HG03439 (cell line): ENCODE results near the gene NTN5.
"Not testable (repeated sequence)": the region's sequence is repeated elsewhere in the genome, so short reads cannot be mapped to it uniquely, and the experiment has no call there.

Source experiments
- ATAC-seq: cut with Tn5 transposase; IDR thresholded peaks from one replicate; pipeline ENCODE4 v1.9.1; 2021; ENCODE audit warnings: mild to moderate bottlenecking, moderate library complexity; ENCODE audit not compliant: unreplicated experiment

NTN5 gene

DNA sequence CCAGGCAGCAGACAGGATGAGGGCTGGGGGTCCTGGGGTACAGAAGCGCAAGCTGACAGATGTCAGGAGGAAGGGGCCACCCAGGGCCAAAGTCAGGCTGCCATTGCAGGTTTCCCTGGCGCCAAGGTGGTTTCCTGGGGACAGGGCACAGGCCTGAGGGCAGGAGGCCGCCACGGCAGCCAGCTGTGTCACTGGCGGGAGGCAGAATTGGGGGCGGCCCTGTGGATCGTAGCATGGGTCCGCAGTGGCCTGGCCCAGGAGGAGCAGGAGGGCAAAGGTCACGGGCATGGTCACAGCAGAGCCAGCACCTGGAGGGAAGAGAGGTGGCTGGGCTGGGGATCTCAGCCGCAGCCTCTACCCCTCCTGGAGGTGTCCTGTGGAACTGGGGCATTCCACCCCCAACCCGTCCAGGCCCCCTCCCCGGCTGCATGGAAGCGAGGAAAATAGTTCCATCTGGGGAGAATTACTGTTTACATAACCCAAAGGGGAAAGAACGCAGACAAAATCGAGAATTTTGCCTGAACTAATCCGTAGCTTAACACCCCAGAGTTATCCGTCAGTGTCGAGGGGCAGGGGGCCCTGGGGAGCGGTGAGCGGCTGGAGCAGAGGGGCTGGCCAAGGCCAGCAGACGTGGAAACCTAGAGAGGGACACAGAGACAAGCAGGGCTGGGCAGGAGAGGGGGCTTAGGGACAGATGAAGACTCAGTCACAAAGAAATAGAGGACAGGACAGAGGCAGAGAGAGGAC lies 1.9 kb downstream of the NTN5 start:
- no peak for ATAC-seq

DNA sequence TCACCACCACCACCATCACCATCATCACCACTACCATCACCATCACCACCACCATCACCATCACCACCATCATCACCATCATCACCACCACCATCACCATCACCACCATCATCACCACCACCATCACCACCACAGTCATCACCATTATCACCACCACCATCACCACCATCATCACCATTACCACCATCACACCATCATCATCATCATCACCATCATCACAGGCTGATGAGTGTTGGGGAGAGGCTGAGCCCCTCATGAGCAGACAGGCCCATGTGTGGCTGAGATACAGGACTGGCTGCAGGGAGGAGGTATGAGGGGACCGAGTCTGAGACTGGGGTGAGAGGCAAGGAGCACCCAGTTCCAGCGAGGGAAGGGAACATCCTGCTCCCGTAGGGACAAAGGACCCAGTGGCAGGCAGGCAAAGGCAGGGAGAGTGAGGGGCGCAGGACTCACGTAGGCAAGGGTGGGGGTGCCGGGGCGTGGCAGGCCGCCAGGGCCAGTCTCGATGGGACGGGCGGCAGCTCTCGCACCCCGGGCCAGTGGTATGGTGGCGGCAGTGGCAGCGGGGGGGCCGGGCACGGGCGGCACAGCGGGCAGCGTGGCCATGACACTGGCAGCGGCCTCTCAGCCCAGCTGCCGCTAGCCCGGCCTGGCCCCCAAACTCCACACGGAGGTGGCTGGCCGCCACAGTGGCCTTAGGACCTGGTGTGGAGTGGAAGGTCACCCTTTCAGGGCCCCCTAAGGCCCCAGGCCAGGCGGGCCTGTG lies 2.7 kb downstream of the NTN5 start:
- ATAC-seq: no peak

DNA sequence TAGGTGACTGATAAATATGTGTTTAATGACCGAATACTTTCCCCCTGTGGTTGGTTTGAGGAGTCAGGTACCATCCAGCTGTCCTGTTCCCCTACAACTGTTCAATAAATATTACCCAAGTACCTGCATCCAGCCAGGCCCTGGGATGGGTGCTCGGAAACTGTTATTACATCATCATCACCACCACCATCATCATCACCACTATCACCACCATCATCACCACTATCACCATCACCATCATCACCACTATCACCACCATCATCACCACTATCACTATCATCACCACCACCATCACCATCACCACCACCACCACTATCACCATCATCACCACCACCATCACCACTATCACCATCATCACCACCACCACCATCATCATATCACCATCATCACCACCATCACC lies 4.1 kb downstream of the NTN5 start:
- ATAC-seq: no peak

DNA sequence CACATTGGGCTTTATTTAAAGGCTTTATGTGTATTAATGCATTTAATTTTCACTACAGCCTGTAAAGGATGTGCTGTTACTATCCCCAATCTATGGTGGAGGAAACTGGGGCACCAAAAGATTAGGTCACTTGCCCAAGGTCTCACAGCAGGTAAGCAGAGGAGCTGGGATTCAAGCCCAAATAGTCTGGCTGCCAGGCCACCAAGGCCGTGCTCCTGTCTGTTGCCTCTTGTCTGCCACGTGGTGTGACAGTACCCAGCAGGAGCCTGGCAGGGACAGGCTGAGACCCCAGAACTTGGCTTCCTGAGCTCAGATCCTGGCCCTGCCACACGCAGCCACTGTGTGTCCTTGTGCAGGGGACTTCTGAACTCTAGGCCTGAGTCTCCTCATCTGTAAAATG lies 4.5 kb downstream of the NTN5 start:
- no peak for ATAC-seq

DNA sequence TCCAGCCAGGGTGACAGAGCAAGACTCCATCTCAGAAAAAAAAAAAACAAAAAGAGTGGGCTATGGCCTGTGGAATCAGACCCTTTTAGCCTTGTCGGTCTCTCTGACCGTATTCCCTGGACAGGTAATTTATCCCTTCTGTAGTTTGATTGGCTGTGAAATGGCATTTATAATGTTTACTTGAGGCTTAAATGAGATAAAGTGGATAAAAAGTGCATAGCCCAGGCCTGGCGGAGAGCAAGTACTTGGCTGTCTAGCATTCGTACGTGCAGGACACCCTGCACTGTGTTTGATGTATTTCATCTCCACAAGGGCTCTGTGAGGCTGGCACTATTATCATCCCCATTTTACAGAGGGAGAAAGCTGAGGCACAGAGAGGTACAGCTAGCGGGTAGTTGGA lies 7.0 kb downstream of the NTN5 start:
- ATAC-seq: no peak

DNA sequence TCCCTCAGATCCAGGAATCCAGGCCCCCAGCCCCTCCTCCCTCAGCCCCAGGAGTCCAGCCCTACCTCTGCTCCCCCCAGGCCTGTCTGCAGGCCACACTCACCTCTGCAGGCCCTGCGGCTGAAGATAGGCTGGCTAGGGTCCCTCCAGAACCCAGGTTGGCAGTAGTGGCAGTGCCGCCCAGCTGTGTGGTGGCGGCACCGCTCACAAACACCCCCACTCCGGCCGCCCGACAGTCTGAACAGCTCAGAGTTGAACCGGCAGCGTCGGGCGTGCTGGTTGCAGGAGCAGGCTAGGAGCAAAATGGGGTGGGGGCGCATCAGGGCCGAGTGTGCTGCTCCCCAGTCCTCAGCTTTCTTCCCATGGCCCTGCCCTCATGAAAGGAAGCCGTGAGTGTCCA lies 8.3 kb downstream of the NTN5 start:
- no peak for ATAC-seq

DNA sequence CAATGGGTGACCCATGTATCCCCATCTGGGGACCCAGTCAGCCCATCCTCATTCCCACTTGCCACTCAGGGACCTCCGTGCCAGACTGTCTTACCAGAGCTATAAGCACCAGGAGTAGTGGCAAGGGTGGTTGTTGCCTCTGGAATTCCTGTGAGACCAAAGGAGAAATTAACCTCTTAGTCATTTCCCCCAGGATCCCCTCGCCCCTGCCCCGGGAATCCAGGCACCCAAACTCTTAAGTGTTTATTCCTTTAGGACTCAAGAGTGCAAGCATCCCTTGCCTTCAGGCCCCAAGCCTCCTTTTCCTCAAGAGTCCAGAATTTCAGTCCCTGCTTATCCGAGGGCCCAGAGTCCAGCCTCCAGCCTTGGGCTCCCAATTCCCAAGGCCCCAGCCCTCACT lies 9.2 kb downstream of the NTN5 start:
- no peak for ATAC-seq

DNA sequence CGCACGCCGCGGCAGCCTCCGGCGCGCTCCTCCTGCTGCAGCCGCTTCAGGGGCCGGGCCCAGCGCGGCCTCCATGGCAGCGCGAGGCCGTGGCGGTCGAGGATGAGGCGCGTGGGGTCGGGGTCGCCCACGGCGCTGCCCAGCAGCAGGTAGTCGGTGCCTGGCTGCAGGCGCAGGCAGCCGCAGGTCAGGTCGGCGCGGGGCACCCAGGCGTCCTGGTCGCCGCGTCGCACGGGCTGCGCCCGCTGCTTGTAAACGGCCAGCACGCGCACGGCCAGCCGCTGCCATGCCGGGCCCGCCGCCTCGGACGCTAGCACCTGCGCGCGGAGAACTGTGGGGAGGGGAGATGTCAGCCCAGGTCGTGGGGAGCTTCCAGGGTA lies 11.1 kb downstream of the NTN5 start:
- no peak for ATAC-seq

DNA sequence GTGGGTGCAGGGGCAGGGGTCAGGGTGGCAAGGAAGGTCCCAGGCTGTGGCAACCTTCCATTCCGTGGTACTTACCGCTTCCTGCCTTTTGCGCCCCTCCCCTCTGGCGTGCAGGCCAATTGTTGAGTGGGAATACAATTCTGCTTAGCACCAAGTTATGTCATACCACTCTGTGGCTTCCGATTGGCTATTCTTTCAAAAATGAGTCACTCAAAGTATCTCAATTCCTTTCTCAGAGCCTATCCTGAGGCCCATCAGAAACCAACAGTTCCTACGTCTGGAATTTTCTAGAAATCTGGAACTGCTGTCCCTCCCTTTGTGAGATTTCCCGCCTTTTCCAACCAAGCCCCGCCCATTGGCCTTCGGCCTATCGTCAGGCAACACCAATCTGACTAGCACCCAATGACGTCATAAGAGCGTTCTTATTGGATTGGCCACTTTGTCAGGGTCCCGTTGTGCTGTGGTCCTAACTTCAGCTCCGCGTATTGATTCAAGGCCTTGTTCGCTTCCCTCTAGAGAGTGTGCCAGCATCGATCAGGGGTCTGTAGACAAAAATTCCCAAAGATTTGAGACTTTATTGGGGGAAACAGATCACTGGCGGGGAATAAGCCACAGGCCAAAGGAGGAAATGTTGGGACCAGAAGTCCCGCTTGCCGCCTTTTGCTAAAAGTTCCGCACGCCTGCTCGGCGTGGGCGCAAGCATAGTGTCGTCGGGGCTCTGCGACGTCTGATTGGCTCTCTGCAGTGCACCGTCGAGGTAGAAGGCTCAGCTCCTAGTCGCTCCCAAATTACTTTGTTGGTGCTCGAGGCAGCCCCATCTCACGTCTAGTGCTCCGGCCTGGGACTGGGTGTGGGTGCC lies 11.7 kb downstream of the NTN5 start:
- peak; percentile 82 for ATAC-seq

DNA sequence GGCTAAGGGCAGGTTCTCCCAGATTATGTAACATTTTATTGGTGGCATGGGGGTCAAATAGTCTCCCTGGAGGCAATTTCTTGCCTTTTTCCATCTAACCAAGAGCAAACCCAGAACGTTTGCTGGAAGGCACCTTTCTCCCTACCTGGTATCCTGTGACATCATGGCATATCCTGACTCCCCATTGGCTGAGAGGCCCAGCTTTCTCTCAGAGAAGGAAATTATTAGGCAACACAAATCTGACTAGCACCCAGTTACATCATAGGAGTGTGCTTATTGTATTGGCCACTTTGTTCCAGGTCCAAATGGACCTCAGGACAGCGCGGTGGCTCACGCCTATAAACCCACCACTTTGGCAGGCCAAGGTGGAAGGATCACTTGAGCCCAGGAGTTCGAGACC lies 13.0 kb downstream of the NTN5 start:
- ATAC-seq: no peak

DNA sequence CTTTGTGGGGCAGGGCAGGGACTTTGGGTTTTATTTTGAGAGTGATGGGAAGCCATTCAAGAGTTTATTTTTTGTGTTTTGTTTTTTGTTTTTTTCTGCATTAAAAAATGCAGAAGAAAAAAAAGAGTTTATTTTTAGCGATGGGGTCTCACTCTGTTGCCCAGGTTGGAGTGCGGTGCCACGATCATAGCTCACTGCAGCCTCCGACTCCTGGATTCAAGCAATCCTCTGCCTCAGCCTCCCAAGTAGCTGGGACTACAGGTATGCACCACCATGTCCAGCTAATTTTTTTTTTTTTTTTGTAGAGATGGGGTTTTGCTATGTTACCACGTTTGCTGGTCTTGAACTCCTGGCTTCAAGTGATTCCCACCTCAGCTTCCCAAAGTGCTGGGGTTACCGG lies 14.3 kb downstream of the NTN5 start:
- ATAC-seq: no peak

DNA sequence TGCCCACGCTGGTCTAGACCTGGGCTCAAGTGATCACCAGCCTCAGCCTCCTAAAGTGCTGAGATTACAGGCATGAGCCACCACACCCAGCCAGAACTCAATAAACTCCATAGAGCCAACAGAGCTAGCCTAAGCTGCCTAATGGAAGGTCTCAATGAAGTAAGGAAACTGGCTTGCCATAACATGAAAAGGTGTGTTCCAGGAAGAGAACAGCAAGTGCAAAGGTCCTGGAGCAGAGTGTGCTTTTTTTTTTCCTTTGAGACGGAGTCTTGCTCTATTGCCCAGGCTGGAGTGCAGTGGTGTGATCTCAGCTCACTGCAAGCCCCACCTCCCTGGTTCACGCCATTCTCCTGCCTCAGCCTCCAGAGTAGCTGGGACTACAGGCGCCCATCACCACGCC lies 15.0 kb downstream of the NTN5 start:
- not testable (repeated sequence) for ATAC-seq

DNA sequence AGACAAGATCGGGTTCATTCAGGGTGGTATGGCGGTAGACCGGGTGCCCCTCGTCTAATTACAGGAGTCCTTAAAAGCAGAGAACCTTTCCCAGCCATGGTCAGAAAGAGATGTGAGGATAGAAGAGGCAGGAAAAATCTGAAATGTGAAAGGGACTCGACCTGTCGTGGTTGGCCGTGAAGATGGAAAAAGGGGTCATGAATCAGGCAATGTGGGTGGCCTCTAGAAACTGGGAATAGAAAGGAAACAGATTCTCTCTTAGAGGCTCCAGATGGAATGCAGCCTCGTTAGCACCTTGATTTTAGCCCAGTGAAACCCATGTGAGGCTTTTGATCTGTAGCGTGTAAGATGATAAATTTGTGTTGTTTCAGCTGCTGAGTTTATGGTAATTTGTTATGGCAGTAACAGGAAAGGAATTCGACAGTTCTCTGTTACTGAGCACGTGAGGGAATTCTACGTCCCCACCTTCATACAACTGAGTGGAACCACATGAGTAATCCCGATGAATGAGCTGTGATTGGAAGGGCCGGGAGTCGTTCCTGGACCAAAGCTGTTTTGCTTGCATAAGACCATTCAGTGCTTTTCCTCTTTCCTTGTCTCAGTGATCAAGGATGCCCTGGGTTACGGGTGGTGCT lies 15.9 kb downstream of the NTN5 start:
- no peak for ATAC-seq

DNA sequence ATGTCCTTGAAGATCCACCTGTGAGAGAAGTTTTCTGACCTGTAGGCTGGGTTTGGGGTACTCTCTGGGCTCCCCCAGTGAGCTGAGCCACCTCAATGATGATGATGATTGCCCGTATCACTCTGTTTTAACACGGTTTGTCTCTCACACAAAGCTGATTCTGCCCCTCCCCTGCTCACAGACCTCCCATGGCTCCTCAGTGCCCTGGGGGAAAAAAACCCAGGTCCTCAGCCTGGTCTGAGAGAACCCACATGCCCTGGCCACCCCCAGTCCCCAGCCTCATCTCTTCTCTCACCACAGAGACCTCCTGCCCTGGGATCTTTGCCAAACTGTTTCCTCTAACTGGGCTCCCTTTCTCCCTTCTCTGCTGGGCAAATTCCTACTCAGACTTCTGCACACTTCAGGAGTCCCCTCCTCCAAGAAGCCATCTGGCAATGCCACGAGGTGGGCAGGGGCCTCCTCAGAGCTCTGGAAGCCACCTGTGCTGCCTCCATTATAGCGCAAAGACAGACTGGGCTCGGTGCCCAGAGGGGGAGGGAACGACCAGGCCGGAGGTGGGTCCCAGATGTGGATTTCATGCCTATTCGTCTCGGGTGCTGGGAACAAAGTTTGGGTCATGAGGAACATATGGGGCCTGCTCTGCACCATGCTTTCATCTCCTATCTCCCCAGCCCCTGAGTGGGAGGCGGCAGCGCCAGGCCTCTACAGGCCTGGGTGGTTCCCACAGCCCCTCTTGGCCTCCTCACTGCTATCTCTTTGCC lies 18.3 kb downstream of the NTN5 start:
- ATAC-seq: no peak

DNA sequence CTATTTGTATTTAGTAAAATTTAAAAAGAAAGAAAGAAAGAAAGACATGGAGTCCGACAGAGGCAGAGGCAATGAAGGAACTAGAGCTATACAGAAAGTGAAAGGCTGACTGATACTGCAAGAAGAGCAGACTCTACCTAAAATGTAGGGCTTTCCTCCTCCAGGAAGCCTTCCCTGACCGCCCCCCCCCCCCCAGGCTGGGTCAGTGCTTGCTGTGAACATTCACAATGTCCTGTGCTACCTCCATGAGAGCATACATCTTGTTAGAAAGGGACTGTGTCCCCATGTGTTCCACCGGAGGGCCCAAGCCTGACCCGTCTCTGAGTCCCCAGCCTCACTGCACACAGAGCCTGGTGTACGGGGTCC lies 21.2 kb downstream of the NTN5 start:
- no peak for ATAC-seq

DNA sequence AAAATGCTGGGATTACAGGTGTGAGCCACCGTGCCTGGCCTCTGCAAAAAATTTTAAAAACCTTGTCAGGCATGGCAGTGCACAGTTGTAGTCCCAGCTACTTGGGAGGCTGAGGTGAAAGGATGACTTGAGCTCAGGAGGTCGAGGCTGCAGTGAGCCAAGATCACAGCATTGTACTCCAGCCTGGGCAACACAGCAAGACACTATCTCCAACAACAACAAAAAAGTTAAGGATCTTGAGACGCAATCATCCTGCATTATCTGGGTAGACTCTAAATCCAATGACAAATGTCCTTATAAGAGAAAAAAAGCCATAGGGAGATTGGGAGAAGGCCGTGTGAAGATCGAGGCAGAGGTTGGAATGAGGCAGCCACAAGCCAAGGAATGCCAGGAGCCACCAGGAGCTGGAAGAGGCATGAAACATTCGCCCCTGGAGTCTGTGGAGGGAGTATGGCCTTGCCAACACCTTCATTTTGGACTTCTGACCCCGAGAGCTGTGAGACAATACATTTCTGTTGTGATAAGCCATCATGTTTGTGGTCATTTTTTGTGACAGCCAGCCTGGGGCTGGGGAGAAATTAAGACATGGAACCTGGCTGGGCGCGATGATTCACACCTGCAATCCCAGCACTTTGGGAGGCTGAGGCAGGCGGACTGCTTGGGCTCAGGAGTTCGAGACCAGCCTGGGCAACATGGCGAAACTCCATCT lies 21.7 kb downstream of the NTN5 start:
- ATAC-seq: no peak

DNA sequence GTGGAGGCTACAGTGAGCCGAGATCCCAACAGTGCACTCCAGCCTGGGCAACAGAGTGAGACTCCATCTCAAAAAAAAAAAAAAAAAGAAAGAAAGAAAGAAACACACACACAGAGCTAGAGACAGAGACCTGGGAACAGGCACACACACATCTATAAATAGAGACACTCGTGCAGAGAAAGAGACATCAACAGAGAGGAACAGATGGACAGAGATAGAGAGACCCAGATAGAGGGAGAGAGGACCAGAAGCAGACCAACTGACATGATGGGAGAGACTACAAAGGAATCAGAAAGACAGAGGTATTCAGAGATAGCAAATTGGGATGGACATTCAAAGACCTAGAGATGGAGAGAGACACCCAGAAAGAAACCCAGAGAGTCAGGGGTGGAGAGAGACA lies 24.7 kb downstream of the NTN5 start:
- no peak for ATAC-seq

DNA sequence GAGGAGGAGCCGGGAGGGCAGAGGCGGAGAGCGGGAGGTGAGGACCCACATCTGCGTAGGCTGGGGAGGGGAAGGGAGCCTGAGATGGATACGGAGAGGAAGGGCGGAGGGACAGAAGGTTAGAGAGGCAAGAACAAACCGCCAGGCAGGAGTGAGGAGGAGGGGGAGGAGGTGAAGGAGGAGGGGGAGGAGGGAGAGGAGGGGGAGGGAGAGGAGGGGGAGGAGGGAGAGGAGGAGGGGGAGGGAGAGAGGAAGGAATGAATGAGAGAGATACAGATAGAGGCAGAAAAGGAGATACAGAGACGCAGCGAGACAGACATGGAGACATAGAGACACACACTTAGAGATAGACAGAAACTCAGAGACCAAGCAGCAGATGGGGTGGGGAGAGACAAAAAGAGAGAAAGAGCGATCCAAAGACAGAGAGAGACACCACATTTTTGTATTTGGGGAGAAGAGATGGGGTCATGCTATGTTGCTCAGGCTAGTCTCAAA lies 26.0 kb downstream of the NTN5 start:
- ATAC-seq: no peak

DNA sequence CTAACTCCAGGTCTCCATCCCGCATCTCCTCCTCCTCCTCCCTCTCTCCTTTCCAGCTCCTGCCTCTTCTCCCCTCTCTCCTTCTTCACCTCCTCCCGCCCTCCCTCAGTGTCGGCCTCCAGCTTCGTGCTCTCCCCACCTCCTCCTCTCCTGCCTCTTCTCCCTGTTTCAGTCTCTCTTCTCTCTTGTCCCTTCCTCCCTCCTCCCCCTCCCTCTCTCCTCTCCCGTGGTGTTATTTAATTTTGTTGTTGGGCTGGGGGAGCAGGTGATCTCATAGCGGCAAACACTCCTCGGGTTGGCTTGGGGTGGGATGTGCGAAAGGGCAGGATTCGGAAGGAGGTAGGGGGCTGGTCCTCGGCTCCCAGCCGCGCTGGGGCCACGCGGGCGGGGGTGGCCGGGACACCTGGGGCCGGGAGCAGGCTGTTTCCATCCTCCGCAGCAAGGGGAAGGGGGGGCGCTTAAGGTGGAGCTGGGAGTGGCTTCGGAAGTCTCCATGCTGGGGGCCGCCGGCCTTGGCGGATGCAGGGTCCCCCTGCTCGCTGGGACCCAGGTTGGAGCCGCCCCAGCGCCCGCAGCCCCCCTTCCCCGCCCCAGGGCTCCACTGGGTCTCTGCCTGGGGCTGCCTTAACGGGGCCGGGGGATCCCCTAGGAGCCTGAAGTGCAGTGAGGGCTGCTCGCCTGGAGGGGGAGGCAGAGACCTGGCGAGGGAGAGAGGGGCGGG lies 26.7 kb downstream of the NTN5 start, which contains the start of gene CA11:
Gene CA11, minus strand, starts transcription at position 187 of the 721 bp plus-strand sequence. CDS start 555 bp downstream, outside the sequence.
- ATAC-seq: peak; percentile 63
